ENCODE measurements around the gene CCR7. TPM values are rescaled to one million over a fixed set of nuclear protein-coding genes. Genes with fewer than 3 reads are reported as not detected.

The CCR7 gene
- total and polyA plus RNA-seq, 2 of the 4 experiments (the other 2 are of a cell fraction) = 0.14 to 0.36 TPM

- Histone ChIP-seq H3K4me3 (ENCODE audit: insufficient read depth, low read depth, low read length) (no peak overlapping the region), H3K4me1 (ENCODE audit: control insufficient read depth, insufficient read depth, low read length) (peaks cover 51% of the 10 kb centered on the region), H3K18ac (ENCODE audit: low read depth, low read length) (peak overlapping the region; percentile 55), H3K79me1 (ENCODE audit: low read depth in 1 of 2, low read length in 2 of 2) (peaks cover 12 to 29% of the 10 kb centered on the region in 2 experiments; a peak in 3 of 4 replicates), H3K4ac (ENCODE audit: low read depth, low read length) (peak overlapping the region; percentile 81), H3K9ac (ENCODE audit: low read depth, low read length) (peak overlapping the region; percentile 7; the same call in 1 of the 2 replicates), H2BK15ac (ENCODE audit: low read depth, low read length) (peak overlapping the region; percentile 85; the same call in 2 of the 3 replicates), H2BK5ac (ENCODE audit: low read depth, low read length, poor library complexity, severe bottlenecking) (peak overlapping the region; percentile 46), H4K91ac (ENCODE audit: insufficient read depth, low read depth, low read length) (peak overlapping the region; percentile 93), H3K56ac (ENCODE audit: extremely low read depth, insufficient read depth, low read length) (no peak overlapping the region), H3K36me3 (ENCODE audit: control insufficient read depth, insufficient read depth, low read length) (no peaks in the 10 kb centered on the region), H3K9me1 (ENCODE audit: insufficient read depth, low read length) (peaks cover 19% of the 10 kb centered on the region), H2AFZ (replicated peaks; ENCODE audit: low read length, poor library complexity) (peak overlapping the region; percentile 43), H3K14ac (replicated peaks; ENCODE audit: low read depth, low read length) (peak overlapping the region; percentile 36), H3K27ac (ENCODE audit: insufficient read depth, low read length) (peak overlapping the region; percentile 21), H4K8ac (ENCODE audit: low read depth in 2 of 2, low read length in 2 of 2) (peak overlapping the region; percentile 33 to 91), H4K5ac (ENCODE audit: low read depth, low read length) (peak overlapping the region; percentile 66), H2BK20ac (ENCODE audit: low read depth, low read length) (peak overlapping the region; percentile 87), H3K9me3 (ENCODE audit: control insufficient read depth, insufficient read depth, low read length) (no peaks in the 10 kb centered on the region), H3K27me3 (ENCODE audit: control insufficient read depth, insufficient read depth, low read length) (0 out of 2 replicates have a peak, but pooled peaks cover 2% of the 10 kb centered on the region), H3K4me2 (ENCODE audit: low read depth, low read length) (no peak overlapping the region), H2BK120ac (ENCODE audit: low read depth, low read length) (peak overlapping the region; percentile 90), H2AK9ac (replicated peaks; ENCODE audit: low read depth, low read length, poor library complexity) (peak overlapping the region; percentile 26), H2AK5ac (ENCODE audit: low read depth, low read length) (peak overlapping the region; percentile 94), H3K23ac (ENCODE audit: low read depth, low read length) (no peak overlapping the region), H4K20me1 (ENCODE audit: insufficient read depth, low read length) (no peaks in the 10 kb centered on the region)
- DNase-seq = no peak
- ChIA-PET POLR2A (ENCODE audit: unreplicated experiment) (no interaction called here), CTCF (interaction anchor here (1.4 kb wide), 1 partner anchor 194 kb away, joined by 4 read pairs; no protein-coding TSS in a partner anchor)
- dilution Hi-C loops (cut with HindIII; ENCODE audit: low sequenced_read_pairs, unreplicated experiment) (no loop called here), in situ Hi-C loops (cut with MboI; ENCODE audit: low sequenced_read_pairs) (no loop called here), intact Hi-C loops (cut with micrococcal nuclease) (no loop called here)
- WGBS, 2 experiments (ENCODE audit: extremely low coverage in 2 of 2, insufficient read length in 1 of 2) = no CpG with 5 or more reads among the region's 16 CpGs
- ATAC-seq (ENCODE audit: low read depth) = no peak
- no peak for TF ChIP-seq RCOR1 (IDR thresholded peaks at IDR 0.05; ENCODE audit: insufficient replicate concordance, low read length)
- no TSS peak for BruUV-seq (replicated peaks)
Observed at GRCh38 chr17:40556884-40557414, 8.3 kb downstream of the CCR7 start.

Data from IMR-90 (cell line).